HCT116 (cell line): ENCODE data around the gene CD99L2.

ENCODE experiments used
- CEBPB ChIP-seq: IDR thresholded peaks from 2 replicates; pipeline ENCODE4 v1.6.1; 2012; ENCODE audit warnings: low read depth
- CTCF ChIP-seq, 3 experiments: fragments of 200-600 bp in 1 of 3; sonication (generic) in 1 of 3; IDR thresholded peaks in 2 of 3; conservative IDR thresholded peaks in 1 of 3; 2 replicates each; pipeline ENCODE4 v1.5.1; 2012 to 2017; ENCODE audit warnings: low read depth in 2 of 3, low read length in 2 of 3, antibody characterized with exemption in 1 of 3, borderline replicate concordance in 1 of 3, control low read depth in 1 of 3, mild to moderate bottlenecking in 1 of 3, mixed read lengths in 1 of 3, mixed run types in 1 of 3, moderate library complexity in 1 of 3; ENCODE audit not compliant: insufficient read depth in 1 of 3
- ELF1 ChIP-seq: IDR thresholded peaks from 2 replicates; pipeline ENCODE4 v1.6.1; 2012; ENCODE audit warnings: low read depth, borderline replicate concordance
- EZH2 ChIP-seq: fragments of 200-600 bp; sonication (generic); IDR thresholded peaks from 2 replicates; pipeline ENCODE4 v1.6.1; 2017; ENCODE audit warnings: antibody characterized with exemption, mixed run types
- EZH2phosphoT487 ChIP-seq: fragments of 200-600 bp; IDR thresholded peaks from 2 replicates; pipeline ENCODE4 v1.6.1; 2018; ENCODE audit warnings: antibody characterized with exemption, borderline replicate concordance
- MAX ChIP-seq: IDR thresholded peaks from 2 replicates; pipeline ENCODE4 v1.6.1; 2012
- POLR2A ChIP-seq: IDR thresholded peaks from 2 replicates; pipeline ENCODE4 v1.7.0; 2011; ENCODE audit warnings: borderline replicate concordance; ENCODE audit not compliant: insufficient read depth, insufficient read length; ENCODE audit errors: extremely low read depth
- POLR2AphosphoS5 ChIP-seq: IDR thresholded peaks from 2 replicates; pipeline ENCODE4 v1.6.1; 2011; ENCODE audit warnings: mild to moderate bottlenecking, low read depth, low read length, moderate library complexity
- RAD21 ChIP-seq: IDR thresholded peaks from 2 replicates; pipeline ENCODE4 v1.6.1; 2012; ENCODE audit warnings: low read depth, mild to moderate bottlenecking
- REST ChIP-seq: IDR thresholded peaks from 2 replicates; pipeline ENCODE4 v1.6.1; 2012; ENCODE audit warnings: low read depth
- SIN3A ChIP-seq: IDR thresholded peaks from 2 replicates; pipeline ENCODE4 v1.6.1; 2012; ENCODE audit warnings: low read depth
- TCF7L2 ChIP-seq: IDR thresholded peaks from 2 replicates; pipeline ENCODE4 v1.7.0; 2011; ENCODE audit warnings: borderline replicate concordance, inconsistent platforms; ENCODE audit not compliant: insufficient read depth, insufficient read length; ENCODE audit errors: extremely low read depth
- ZFX ChIP-seq: fragments of 450-650 bp; IDR thresholded peaks from 2 replicates; pipeline ENCODE4 v1.6.1; 2017
- ZNF274 ChIP-seq: fragments of 200-500 bp; sonication (Bioruptor generic); IDR thresholded peaks from 2 replicates; pipeline ENCODE4 v1.6.1; 2014; ENCODE audit warnings: mild to moderate bottlenecking, low read depth, low read length, inconsistent platforms

GRCh38 chrX:150736475-150736874 lies 162.0 kb downstream of the CD99L2 start:
- TF ChIP-seq CTCF (IDR thresholded peaks at IDR 0.05 in 2 of 3, conservative IDR thresholded peaks at IDR 0.05 in 1 of 3; ENCODE audit: borderline replicate concordance in 1 of 3, insufficient read depth in 1 of 3, low read depth in 2 of 3, low read length in 2 of 3) (no peak), ZNF274 (no peak), ELF1 (no peak), POLR2AphosphoS5 (no peak), EZH2 (no peak), ZFX (no peak), EZH2phosphoT487 (no peak), TCF7L2 (no peak), MAX (no peak), REST (no peak), RAD21 (no peak), SIN3A (no peak), POLR2A (no peak), CEBPB (no peak)
